K562 (cell line): ENCODE data around the gene OR5K2. TPM values are rescaled to one million over a fixed set of nuclear protein-coding genes. Genes with fewer than 3 reads are reported as not detected.

ENCODE experiments used
- ATAC-seq: fragments of 200-7000 bp; cut with Tn5 transposase; 3 replicates; pipeline ENCODE4 v1.9.1; 2020; ENCODE audit warnings: moderate library complexity
- BruUV-seq: library from RNA; stranded (reverse); fragments of 400-500 nt; replicated peaks from 2 replicates; lab custom pipeline; 2021; lab: Mats Ljungman, UMichigan
- CTCF ChIA-PET: fragments of 300-600 bp; formaldehyde crosslinking; extraction: SDS; loops from one replicate; lab custom pipeline; 2021; ENCODE audit warnings: low intra/inter-chr PET ratio; lab: Yijun Ruan, JAX
- POLR2A ChIA-PET: fragments of 300-600, 350-650 bp; sonication (Branson Sonifier 250); formaldehyde crosslinking; extraction: SDS; loops from one replicate; lab custom pipeline; 2021; ENCODE audit warnings: antibody characterized with exemption, inconsistent platforms; lab: Yijun Ruan, JAX
- DNase-seq, 4 experiments: peaks; one replicate each; pipeline versions ENCODE4 v3.0.0 to v3.0.0-alpha.2; 2011 to 2018; ENCODE audit warnings: low spot score in 3 of 4, mixed read lengths in 3 of 4; ENCODE audit errors: extremely low read depth in 1 of 4
- FAIRE-seq: peaks from 2 replicates; lab custom pipeline; 2011; peaks lifted over from hg19 to GRCh38; lab: Jason Lieb, UNC
- H2AFZ ChIP-seq: 2 replicates; pipeline ENCODE4 v1.6.0; 2011; ENCODE audit warnings: low read depth, low read length, control low read depth, inconsistent platforms
- H3K27ac ChIP-seq: fragments of 200-600 bp; 3 replicates; pipeline ENCODE4 v1.8.0; 2011; ENCODE audit warnings: low read depth, mild to moderate bottlenecking, control low read depth, inconsistent platforms, low read length, moderate library complexity, mixed read lengths; ENCODE audit errors: extremely low read depth
- H3K27me3 ChIP-seq, 2 experiments: fragments of 300-600 bp in 1 of 2; 2 replicates in 1 of 2; 3 replicates in 1 of 2; pipeline versions ENCODE4 v1.6.0 to v1.8.0; 2011; ENCODE audit warnings: inconsistent platforms in 2 of 2, low read length in 2 of 2, mild to moderate bottlenecking in 1 of 2, mixed read lengths in 1 of 2, moderate library complexity in 1 of 2; ENCODE audit not compliant: control insufficient read depth in 2 of 2, insufficient read depth in 2 of 2
- H3K36me3 ChIP-seq: fragments of 300-600 bp; 3 replicates; pipeline ENCODE4 v1.8.0; 2011; ENCODE audit warnings: mild to moderate bottlenecking, low read length, inconsistent platforms; ENCODE audit not compliant: control insufficient read depth, insufficient read depth
- H3K4me1 ChIP-seq, 2 experiments: fragments of 200-600 bp in 1 of 2; replicated peaks in 1 of 2; 2 replicates in 1 of 2; 3 replicates in 1 of 2; pipeline versions ENCODE4 v1.5.1 to v1.8.0; 2011; ENCODE audit warnings: inconsistent platforms in 2 of 2, low read length in 2 of 2, mild to moderate bottlenecking in 1 of 2, mixed read lengths in 1 of 2, moderate library complexity in 1 of 2; ENCODE audit not compliant: control insufficient read depth in 2 of 2, insufficient read depth in 2 of 2
- H3K4me2 ChIP-seq: 2 replicates; pipeline ENCODE4 v1.6.1; 2011; ENCODE audit warnings: low read length, control low read depth, inconsistent platforms, mixed read lengths; ENCODE audit not compliant: insufficient read depth
- H3K4me3 ChIP-seq: fragments of 200-600 bp; sonication (generic), shearing (Covaris generic); 2 replicates; pipeline ENCODE4 v1.5.1; 2016; ENCODE audit warnings: control low read depth, inconsistent platforms
- H3K79me2 ChIP-seq: fragments of 200-600 bp; 3 replicates; pipeline ENCODE4 v1.8.0; 2011; ENCODE audit warnings: low read length, inconsistent platforms; ENCODE audit not compliant: control insufficient read depth, insufficient read depth
- H3K9ac ChIP-seq, 2 experiments: 2 replicates each; pipeline versions ENCODE4 v1.6.0 to v1.6.1; 2011; ENCODE audit warnings: low read depth in 2 of 2, low read length in 2 of 2, control low read depth in 1 of 2, inconsistent platforms in 1 of 2, mild to moderate bottlenecking in 1 of 2, mixed read lengths in 1 of 2; ENCODE audit not compliant: insufficient read depth in 1 of 2
- H3K9me1 ChIP-seq: one replicate; pipeline ENCODE4 v1.6.0; 2011; ENCODE audit warnings: inconsistent platforms, mild to moderate bottlenecking, low read length, moderate library complexity; ENCODE audit not compliant: control insufficient read depth, insufficient read depth
- H3K9me3 ChIP-seq: replicated peaks from 2 replicates; pipeline ENCODE4 v1.5.1; 2011; ENCODE audit warnings: low read depth, low read length, inconsistent platforms; ENCODE audit not compliant: control insufficient read depth, insufficient read depth
- H4K20me1 ChIP-seq: replicated peaks from 2 replicates; pipeline ENCODE4 v1.6.1; 2011; ENCODE audit warnings: low read length, inconsistent platforms, mixed read lengths; ENCODE audit not compliant: control insufficient read depth, insufficient read depth
- L3MBTL2 ChIP-seq: fragments of 450-650 bp; IDR thresholded peaks from 2 replicates; pipeline ENCODE4 v1.6.1; 2016; ENCODE audit warnings: mild to moderate bottlenecking, moderate library complexity
- NR1H2 ChIP-seq: sonication (generic); formaldehyde crosslinking; IDR thresholded peaks from 2 replicates; pipeline ENCODE4 v1.4.0; 2020; ENCODE audit warnings: mild to moderate bottlenecking, missing genetic modification reagents
- RBBP5 ChIP-seq: fragments of 200-600 bp; sonication (generic); IDR thresholded peaks from 2 replicates; pipeline ENCODE4 v1.6.1; 2012; ENCODE audit warnings: borderline replicate concordance, mild to moderate bottlenecking, low read length, control low read depth, inconsistent platforms; ENCODE audit not compliant: insufficient read depth, poor library complexity, severe bottlenecking
- RBM39 ChIP-seq: fragments of 200-400 bp; formaldehyde crosslinking; optimal IDR thresholded peaks from 2 replicates; pipeline ENCODE3; 2018; ENCODE audit warnings: low read depth, low read length
- SUPT5H ChIP-seq: fragments of 450-650 bp; IDR thresholded peaks from 2 replicates; pipeline ENCODE4 v1.6.1; 2016
- ZEB2 ChIP-seq: fragments of 450-650 bp; IDR thresholded peaks from 2 replicates; pipeline ENCODE4 v1.6.1; 2016
- ZNF239 ChIP-seq: fragments of 250-450 bp; sonication (Bioruptor Pico); IDR thresholded peaks from 2 replicates; pipeline ENCODE4 v1.4.0; 2020; ENCODE audit warnings: mild to moderate bottlenecking
- ZNF561 ChIP-seq: fragments of 450-650 bp; formaldehyde crosslinking; conservative IDR thresholded peaks from 2 replicates; pipeline ENCODE4 v1.4.0; 2020; ENCODE audit warnings: mild to moderate bottlenecking, moderate library complexity
- WGBS: fragments of 100-300 bp; shearing (Covaris generic); methylation state at CpG from one replicate; pipeline ENCODE4 v1.1.6; 2016; ENCODE audit warnings: low coverage, mixed read lengths; ENCODE audit not compliant: insufficient coverage; ENCODE audit errors: missing lambda C conversion rate; 5-methylcytosine and 5-hydroxymethylcytosine counted together
- in situ Hi-C: fragments of 300-500 bp; cut with MboI; formaldehyde crosslinking; loops from 4 replicates; pipeline ENCODE4 v1.15.0; 2018; ENCODE audit warnings: inconsistent platforms, mixed read lengths
- intact Hi-C: fragments of 100-400 bp; cut with micrococcal nuclease; formaldehyde crosslinking; loops from 2 replicates; pipeline ENCODE4 v1.14.2; 2022
- polyA plus RNA-seq, 8 experiments: library from polyadenylated mRNA; depleted of rRNA in 4 of 8; stranded (reverse) in 5 of 8; unstranded in 3 of 8; fragments of >200 nt; fragmentation: Nextera tagmentation in 2 of 8; fragmentation: Illumina TruSeq in 1 of 8; extraction: Ambion mirVana in 2 of 8; extraction: Trizol in 1 of 8; gene quantifications; 2 replicates each; pipeline versions ENCODE4 v1.2.1 to v1.2.3, GENCODE V29; 2011 to 2014; ENCODE audit warnings: inconsistent platforms in 1 of 8, missing spikeins in 1 of 8
- total RNA-seq, 7 experiments: library from RNA; depleted of rRNA in 6 of 7; stranded (reverse); fragments of >200 nt in 6 of 7; fragmentation: Illumina TruSeq in 2 of 7; extraction: Trizol in 2 of 7; gene quantifications; 2 replicates each; pipeline versions ENCODE4 v1.2.1 to v1.2.3, GENCODE V29; 2011 to 2021; ENCODE audit warnings: low replicate concordance in 1 of 7
- TF ChIP-seq, protein P1 (sequence below): sonication (generic); formaldehyde crosslinking; IDR thresholded peaks from 2 replicates; pipeline ENCODE4 v1.8.0; 2022; ENCODE audit warnings: missing genetic modification reagents, mild to moderate bottlenecking, borderline replicate concordance

OR5K2 gene
- total and polyA plus RNA-seq, 9 of the 15 experiments (the other 6 are each of a cell fraction or from before 2014, with no cell fraction given) = not detected

GRCh38 chr3:98531622-98532274 lies 34.3 kb downstream of the OR5K2 start, which contains the start of gene GPR15:
Gene GPR15, plus strand, starts transcription at chr3:98531978. Its CDS starts 56 bp downstream, at chr3:98532034.
- H3K79me2 ChIP-seq = no peaks in the 10 kb centered on the region
- no peaks in the 10 kb centered on the region for H3K9me1 ChIP-seq
- in situ Hi-C loops (no loop called here), intact Hi-C loops (no loop called here)
- no peaks in the 10 kb centered on the region for H3K9me3 ChIP-seq
- no peak within 1 kb of the TSS for H3K27ac ChIP-seq
- peaks cover 6 to 9% of the 10 kb centered on the region in 2 experiments; a peak in 3 of 5 replicates for H3K4me1 ChIP-seq
- no peaks in the 10 kb centered on the region for H4K20me1 ChIP-seq
- no peak for DNase-seq
- peak within 1 kb of the TSS in 1 of 2 experiments; percentile 12; a peak in 1 of 4 replicates for H3K9ac ChIP-seq
- POLR2A ChIA-PET = interaction anchor here (0.7 kb wide), 1 partner anchor 19 kb away, joined by 3 read pairs; no protein-coding TSS in a partner anchor
- no peak for FAIRE-seq
- ATAC-seq = peak; percentile 19; the same call in 1 of the 3 replicates
- no peaks in the 10 kb centered on the region for H3K27me3 ChIP-seq
- peak within 1 kb of the TSS; percentile 70 for H2AFZ ChIP-seq
- BruUV-seq = no TSS peak
- H3K4me3 ChIP-seq = no peak within 1 kb of the TSS
- peak within 1 kb of the TSS; percentile 52 for H3K4me2 ChIP-seq
- no peak for TF ChIP-seq ZNF561 (CRISPR knock-in tag)
- no peak for TF ChIP-seq ZNF239 (CRISPR knock-in tag)
- TF ChIP-seq NR1H2 (CRISPR knock-in tag) = no peak
- TF ChIP-seq ZEB2 = no peak
- TF ChIP-seq RBM39 = no peak
- TF ChIP-seq, protein P1, sequence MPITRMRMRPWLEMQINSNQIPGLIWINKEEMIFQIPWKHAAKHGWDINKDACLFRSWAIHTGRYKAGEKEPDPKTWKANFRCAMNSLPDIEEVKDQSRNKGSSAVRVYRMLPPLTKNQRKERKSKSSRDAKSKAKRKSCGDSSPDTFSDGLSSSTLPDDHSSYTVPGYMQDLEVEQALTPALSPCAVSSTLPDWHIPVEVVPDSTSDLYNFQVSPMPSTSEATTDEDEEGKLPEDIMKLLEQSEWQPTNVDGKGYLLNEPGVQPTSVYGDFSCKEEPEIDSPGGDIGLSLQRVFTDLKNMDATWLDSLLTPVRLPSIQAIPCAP (CRISPR knock-in tag) = no peak
- TF ChIP-seq L3MBTL2 = no peak
- TF ChIP-seq RBBP5 = no peak
- no peak for TF ChIP-seq SUPT5H
- CTCF ChIA-PET = no interaction called here
- WGBS = 20% methylated on average over 7 of the region's 7 CpGs
- H3K36me3 ChIP-seq = no peaks in the 10 kb centered on the region
